Superior temporal gyrus (tissue), 1 donor: ENCODE data around the gene UBTD2.
A peak's percentile ranks its signal among the peaks of the same experiment; 100 is the strongest.
"Not testable (repeated sequence)": the region's sequence is repeated elsewhere in the genome, so short reads cannot be mapped to it uniquely, and the experiment has no call there.

ENCODE experiments used
- DNase-seq: peaks from one replicate; pipeline ENCODE4 v3.0.0-alpha.2; 2016; ENCODE audit errors: extremely low spot score

Gene UBTD2

GRCh38 chr5:172283020-172283861, at the start of gene UBTD2:
Gene UBTD2, minus strand, starts transcription at chr5:172283764. Its CDS starts 99 bp downstream, at chr5:172283665.
- peak; percentile 64 for DNase-seq

- DNase-seq: not testable (repeated sequence)
Observed at GRCh38 chr5:172326901-172327300, 43.3 kb upstream of the UBTD2 start.

GRCh38 chr5:172325452-172325851, 41.9 kb upstream of the UBTD2 start:
- no peak for DNase-seq

- no peak for DNase-seq
Observed at GRCh38 chr5:172322028-172322965, 38.7 kb upstream of the UBTD2 start.

- no peak for DNase-seq
Observed at GRCh38 chr5:172321593-172321992, 38.0 kb upstream of the UBTD2 start.

- no peak for DNase-seq
Observed at GRCh38 chr5:172319708-172320441, 36.3 kb upstream of the UBTD2 start.

GRCh38 chr5:172315587-172316493, 32.3 kb upstream of the UBTD2 start:
- no peak for DNase-seq

DNA sequence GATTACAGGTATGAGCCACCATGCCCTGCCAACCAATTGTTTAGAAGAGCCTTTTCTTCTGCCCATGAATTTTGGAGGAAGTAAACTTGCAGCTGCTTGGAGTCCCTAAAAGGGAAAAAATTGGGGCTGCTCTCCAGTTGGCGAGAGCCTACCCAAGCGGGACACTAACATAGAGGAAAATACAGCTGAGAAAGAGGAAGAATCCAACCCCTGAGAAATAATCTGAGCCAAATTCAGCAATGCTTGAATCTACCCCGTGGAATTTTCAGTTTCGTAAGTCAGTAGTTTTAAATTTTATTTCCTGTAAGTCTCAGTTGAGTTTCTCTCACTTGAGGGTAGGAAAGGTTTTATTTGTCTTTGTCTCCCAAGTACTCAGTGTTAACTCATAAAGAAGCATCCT, 30.4 kb upstream of the UBTD2 start:
- no peak for DNase-seq

GRCh38 chr5:172312286-172312685, 28.7 kb upstream of the UBTD2 start:
- DNase-seq: no peak

GRCh38 chr5:172311605-172312004, 28.0 kb upstream of the UBTD2 start:
- DNase-seq: no peak

DNA sequence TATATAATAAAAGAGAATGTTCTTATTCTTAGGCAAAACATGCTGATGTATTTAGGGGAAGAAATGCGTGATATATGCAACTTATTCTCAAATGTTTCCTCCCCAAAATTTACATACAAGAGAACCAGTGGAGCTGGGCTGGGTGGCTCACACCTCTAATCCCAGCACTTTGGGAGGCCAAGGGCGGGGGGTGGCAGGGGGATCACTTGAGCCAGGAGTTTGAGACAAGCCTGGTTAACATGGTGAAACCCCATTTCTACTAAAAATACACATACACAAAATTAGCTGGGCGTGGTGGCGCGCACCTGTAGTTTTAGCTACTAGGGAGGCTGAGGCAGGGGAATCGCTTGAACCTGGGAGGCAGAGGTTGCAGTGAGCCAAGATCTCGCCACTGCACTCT, 27.5 kb upstream of the UBTD2 start:
- DNase-seq: no peak

DNA sequence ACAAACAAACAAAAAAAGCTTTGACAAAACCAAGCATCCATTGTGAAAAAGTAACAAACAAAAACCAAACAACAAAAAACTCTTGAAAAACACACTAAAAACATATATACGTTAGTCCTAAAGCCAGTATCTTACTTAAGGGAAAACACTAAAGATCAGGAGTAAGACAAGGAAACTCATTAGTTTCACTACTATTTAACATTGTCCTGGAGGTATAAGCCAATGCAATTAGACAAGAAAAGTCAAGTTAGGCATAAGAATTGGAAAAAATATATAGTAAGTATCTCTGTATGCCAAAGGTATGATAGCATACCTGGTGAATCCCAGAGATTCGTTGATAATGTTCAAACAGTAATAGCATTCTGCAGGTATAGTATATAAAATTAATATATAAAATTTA, 21.8 kb upstream of the UBTD2 start:
- DNase-seq: no peak

DNA sequence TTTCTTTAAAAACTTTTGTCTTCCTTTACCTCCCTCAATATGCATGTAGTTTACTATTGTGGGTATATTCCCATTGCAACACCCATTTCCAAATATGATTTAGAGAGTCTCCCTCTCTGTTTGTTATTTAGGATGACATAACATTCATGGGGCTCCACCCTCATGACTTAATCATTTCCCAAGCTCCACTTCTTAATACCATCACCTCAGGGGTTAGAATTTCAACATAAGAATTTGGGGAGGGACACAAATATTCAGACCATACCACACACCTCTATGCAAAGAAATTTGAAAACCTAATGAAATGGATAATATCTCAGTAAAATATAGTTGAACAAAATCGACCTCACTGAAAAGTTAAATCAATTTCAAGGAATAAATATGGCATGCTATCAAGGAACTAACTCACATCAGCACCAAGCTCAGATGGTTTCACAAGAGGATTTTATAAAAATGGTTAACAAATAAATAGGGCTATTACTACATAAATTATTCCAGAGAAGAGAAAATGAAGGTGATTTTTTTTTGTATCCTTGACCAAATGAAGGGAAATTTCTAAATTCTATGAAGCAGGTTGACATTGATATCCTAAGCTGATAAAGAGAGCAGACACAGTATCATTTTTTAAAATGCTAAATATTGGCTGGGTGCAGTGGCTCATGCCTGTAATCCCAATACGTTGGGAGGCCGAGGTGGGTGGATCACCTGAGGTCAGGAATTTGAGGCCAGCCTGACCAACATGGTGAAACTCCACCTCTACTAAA, 20.2 kb upstream of the UBTD2 start:
- DNase-seq: no peak

DNA sequence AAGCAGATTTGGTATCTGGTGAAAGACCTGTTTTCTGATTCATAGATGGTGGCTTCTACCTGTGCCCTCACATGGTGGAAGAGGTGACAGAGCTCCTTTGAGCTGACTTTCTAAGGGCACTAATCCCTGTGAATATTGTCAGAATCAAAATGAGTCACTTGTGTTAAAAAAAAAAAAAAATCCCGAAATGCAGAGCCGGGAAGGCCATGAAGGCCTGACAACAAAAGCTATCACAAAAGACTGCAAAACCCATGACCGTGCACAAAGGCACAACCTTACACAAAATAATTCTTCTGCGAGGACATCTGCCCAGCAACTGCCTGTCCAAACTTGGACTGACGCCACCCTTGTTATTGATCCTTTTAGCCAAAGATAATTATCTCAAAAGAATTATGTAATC, 19.6 kb upstream of the UBTD2 start:
- no peak for DNase-seq

DNA sequence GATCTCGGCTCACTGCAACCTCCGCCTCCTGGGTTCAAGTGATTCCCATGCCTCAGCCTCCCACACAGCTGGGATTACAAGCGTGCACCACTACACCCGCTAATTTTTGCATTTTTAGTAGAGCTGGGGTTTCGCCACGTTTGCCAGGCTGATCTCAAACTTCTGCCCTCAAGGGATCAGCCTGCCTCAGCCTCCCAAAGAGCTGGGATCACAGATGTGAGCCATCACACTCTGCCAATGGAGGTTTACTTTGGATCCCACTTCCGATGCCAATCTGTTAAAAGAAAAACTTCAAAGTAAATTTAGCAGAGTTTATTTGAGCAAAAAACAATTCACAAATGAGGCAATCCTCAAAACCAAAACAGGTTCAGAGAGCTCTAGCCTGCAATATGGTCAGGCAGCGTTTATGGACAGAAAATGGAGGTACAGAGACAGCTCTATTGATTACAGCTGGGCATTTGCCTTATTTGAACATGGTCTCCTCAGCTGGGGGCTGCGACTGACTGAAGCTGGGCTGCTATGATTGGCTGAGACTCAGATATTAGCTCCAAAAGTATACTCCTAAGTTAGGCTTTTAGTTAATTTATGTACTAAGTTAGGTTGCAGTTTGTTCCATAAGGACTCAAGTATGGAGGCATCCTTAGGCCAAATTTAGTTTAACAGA, 18.6 kb upstream of the UBTD2 start:
- DNase-seq: no peak

- DNase-seq: no peak
Observed at GRCh38 chr5:172299916-172300439, 16.4 kb upstream of the UBTD2 start.

DNA sequence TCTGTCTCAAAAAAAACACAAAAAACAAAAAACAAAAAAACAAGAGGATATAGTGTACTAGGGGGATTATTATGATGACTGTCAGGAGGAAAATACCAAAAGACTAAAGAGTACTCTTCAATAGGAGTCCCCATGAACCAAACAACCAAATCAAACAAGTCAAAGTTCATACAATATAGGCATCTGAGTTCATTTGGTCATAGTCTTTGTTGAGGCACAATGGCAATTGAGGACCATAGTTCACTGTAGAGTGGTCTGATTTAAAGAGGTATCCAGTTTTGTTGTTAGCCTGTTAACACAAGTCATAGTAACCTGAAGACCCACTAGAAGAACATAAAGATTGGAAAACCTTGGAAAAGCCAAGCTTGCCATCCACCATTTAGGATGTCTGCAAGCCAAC, 11.3 kb upstream of the UBTD2 start:
- DNase-seq: no peak

- no peak for DNase-seq
Observed at GRCh38 chr5:172293745-172294342, 10.3 kb upstream of the UBTD2 start.
